GM21723 (cell line): ENCODE measurements around the gene HAUS6.
"Not testable (repeated sequence)": the region's sequence is repeated elsewhere in the genome, so short reads cannot be mapped to it uniquely, and the experiment has no call there.

Experiments used
- ATAC-seq: cut with Tn5 transposase; IDR thresholded peaks from one replicate; pipeline ENCODE4 v1.9.1; 2021; ENCODE audit warnings: mild to moderate bottlenecking, moderate library complexity; ENCODE audit not compliant: unreplicated experiment

The HAUS6 gene

GRCh38 chr9:19116107-19116790, 13.5 kb upstream of the HAUS6 start:
- ATAC-seq, result no peak

GRCh38 chr9:19114680-19115270, 12.1 kb upstream of the HAUS6 start:
- ATAC-seq, result no peak

GRCh38 chr9:19113964-19114679, 11.4 kb upstream of the HAUS6 start:
- no peak for ATAC-seq

GRCh38 chr9:19113064-19113611, 10.4 kb upstream of the HAUS6 start:
- ATAC-seq, result not testable (repeated sequence)

GRCh38 chr9:19108038-19108437, 5.3 kb upstream of the HAUS6 start:
- ATAC-seq, result no peak

- no peak for ATAC-seq
These were observed 2.0 kb upstream of the HAUS6 start for GRCh38 chr9:19104515-19105282.

GRCh38 chr9:19102181-19102630, 498 bp downstream of the HAUS6 start:
- peak; percentile 37 for ATAC-seq

- ATAC-seq, result no peak
These were observed 1.5 kb downstream of the HAUS6 start for GRCh38 chr9:19101203-19101602.

GRCh38 chr9:19097431-19097830, 5.3 kb downstream of the HAUS6 start:
- not testable (repeated sequence) for ATAC-seq

GRCh38 chr9:19087106-19088000, 15.4 kb downstream of the HAUS6 start:
- ATAC-seq, result no peak

GRCh38 chr9:19085295-19085694, 17.4 kb downstream of the HAUS6 start:
- no peak for ATAC-seq

GRCh38 chr9:19074836-19075235, 27.9 kb downstream of the HAUS6 start:
- ATAC-seq, result no peak

- no peak for ATAC-seq
These were observed 28.5 kb downstream of the HAUS6 start for GRCh38 chr9:19074229-19074628.

GRCh38 chr9:19057033-19057432, 45.7 kb downstream of the HAUS6 start:
- no peak for ATAC-seq

GRCh38 chr9:19050637-19051591, 51.8 kb downstream of the HAUS6 start:
- no peak for ATAC-seq

GRCh38 chr9:19049917-19050636, 52.6 kb downstream of the HAUS6 start:
- peak; percentile 0 for ATAC-seq

GRCh38 chr9:19048966-19049916, 53.5 kb downstream of the HAUS6 start, which contains the start of gene RRAGA:
TSS of gene RRAGA (plus strand) at chr9:19049427. CDS start at chr9:19049660, 233 bp downstream.
- ATAC-seq, result peak; percentile 92
